AG04449 (cell line): ENCODE data around the gene GUCY2D.

Experiments used
- CTCF ChIA-PET: fragments of 350-600 bp; formaldehyde crosslinking; extraction: SDS; loops from one replicate; lab custom pipeline; 2021; ENCODE audit warnings: antibody characterized with exemption; lab: Yijun Ruan, JAX
- POLR2A ChIA-PET: fragments of 400-600, 350-600 bp; formaldehyde crosslinking; extraction: SDS; loops from one replicate; lab custom pipeline; 2020; ENCODE audit warnings: antibody characterized with exemption, inconsistent platforms; lab: Yijun Ruan, JAX
- DNase-seq: peaks from one replicate; pipeline ENCODE4 v3.0.0-alpha.2; 2010; ENCODE audit warnings: low read depth, low spot score
- H3K4me3 ChIP-seq: 2 replicates; pipeline ENCODE4 v1.5.1; 2011; ENCODE audit warnings: low read depth, mild to moderate bottlenecking, control low read depth, low read length
- TF ChIP-seq, protein P1 (sequence below): IDR thresholded peaks from one replicate; pipeline ENCODE4 v1.5.1; 2011; ENCODE audit warnings: mild to moderate bottlenecking, moderate library complexity, low read length, control low read depth, inconsistent platforms; ENCODE audit not compliant: insufficient read depth; ENCODE audit errors: missing control alignments

Gene GUCY2D

DNA sequence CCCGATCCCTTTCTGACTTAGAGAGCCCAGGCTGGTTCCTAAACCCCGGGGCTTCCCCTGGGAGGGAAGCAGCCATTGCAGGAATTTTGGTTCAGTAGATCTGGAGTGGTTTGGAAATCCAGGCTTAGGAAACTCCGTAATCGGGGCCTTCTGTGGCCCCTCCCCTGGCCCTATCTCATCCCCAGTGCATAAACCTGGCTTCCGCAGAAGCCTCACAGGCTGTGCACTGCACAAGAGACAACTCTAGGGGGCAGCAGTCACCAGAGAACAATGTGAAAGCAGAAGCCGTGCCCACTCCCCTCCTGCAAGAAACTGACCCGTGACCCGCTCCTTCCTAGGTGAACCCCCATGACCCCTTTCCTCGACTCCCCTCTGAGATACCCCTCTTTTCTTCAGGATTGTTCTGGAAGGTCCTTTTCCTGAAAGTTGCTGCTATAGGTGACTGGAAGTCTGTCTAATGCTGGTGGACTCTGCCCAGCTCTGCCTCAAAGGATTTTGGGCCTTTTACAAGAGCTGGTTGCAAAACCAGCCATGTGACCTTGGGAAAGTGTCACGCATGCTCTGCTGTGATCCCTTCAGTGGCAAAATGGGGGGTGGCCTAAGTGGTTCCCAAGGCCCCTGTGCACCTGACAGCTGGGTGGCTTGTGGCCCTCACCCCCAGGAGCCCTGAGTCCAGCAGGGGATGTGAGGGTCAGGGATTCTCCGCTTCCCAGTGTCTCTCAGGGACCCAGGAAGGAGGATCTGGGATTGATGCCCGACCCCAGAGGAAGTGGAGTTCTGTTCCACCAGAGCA, 14.4 kb downstream of the GUCY2D start:
- TF ChIP-seq, protein P1, sequence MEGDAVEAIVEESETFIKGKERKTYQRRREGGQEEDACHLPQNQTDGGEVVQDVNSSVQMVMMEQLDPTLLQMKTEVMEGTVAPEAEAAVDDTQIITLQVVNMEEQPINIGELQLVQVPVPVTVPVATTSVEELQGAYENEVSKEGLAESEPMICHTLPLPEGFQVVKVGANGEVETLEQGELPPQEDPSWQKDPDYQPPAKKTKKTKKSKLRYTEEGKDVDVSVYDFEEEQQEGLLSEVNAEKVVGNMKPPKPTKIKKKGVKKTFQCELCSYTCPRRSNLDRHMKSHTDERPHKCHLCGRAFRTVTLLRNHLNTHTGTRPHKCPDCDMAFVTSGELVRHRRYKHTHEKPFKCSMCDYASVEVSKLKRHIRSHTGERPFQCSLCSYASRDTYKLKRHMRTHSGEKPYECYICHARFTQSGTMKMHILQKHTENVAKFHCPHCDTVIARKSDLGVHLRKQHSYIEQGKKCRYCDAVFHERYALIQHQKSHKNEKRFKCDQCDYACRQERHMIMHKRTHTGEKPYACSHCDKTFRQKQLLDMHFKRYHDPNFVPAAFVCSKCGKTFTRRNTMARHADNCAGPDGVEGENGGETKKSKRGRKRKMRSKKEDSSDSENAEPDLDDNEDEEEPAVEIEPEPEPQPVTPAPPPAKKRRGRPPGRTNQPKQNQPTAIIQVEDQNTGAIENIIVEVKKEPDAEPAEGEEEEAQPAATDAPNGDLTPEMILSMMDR: peak; percentile 44
- POLR2A ChIA-PET: no interaction called here
- H3K4me3 ChIP-seq: no peak overlapping the region
- DNase-seq: no peak
- CTCF ChIA-PET: interaction anchor here (0.7 to 5.1 kb wide), 11 partner anchors 8 to 104 kb away, joined by 3 to 33 read pairs (median 4); no protein-coding TSS in a partner anchor

DNA sequence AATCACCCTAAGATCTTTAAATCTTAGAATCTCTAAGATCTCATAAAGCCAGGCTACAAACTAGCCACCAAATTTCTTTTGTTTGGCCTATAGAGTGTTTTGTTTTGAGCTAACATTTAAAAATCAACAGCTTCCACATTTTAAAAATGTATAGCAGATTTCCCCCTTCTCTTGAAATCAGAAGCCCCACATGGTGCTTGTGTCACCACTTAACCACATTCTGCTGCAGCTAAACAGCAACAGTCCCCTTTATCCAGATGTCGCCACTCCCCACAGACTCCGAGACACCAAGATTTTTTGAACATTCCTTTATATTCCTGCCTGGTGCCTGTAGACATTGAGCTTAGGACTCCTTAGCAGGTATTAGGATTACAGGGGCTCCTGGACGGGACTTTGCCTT, 16.0 kb downstream of the GUCY2D start:
- TF ChIP-seq, protein P1: no peak
- no peak overlapping the region for H3K4me3 ChIP-seq
- ChIA-PET CTCF (interaction anchor here (0.8 to 5.1 kb wide), 8 partner anchors 10 to 176 kb away, joined by 3 to 33 read pairs (median 4); no protein-coding TSS in a partner anchor), POLR2A (no interaction called here)
- no peak for DNase-seq

DNA sequence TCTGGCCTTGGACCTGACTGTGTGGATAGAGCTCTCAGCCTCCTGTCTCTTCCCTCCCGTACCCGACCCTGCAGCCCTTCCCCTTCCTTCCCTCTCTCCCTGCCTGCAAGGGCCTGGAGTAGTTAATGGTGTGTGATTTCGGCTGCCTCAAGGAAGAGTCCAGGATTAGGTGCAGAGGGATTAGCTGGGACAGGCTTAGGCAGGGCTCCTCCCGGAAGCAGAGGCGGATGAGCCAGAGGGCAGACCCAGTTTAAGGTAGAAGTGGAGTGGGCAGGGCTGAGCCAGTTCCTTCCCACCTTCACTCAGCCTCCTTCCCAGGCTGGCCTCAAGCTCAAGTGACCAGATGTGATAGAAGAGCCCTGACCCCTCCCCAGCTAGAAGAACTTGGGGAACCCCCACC, 16.8 kb downstream of the GUCY2D start:
- CTCF ChIA-PET: interaction anchor here (0.9 to 5.1 kb wide), 5 partner anchors 10 to 175 kb away, joined by 3 to 33 read pairs (median 4); no protein-coding TSS in a partner anchor
- POLR2A ChIA-PET: no interaction called here
- no peak for DNase-seq
- TF ChIP-seq, protein P1: no peak
- H3K4me3 ChIP-seq: no peak overlapping the region

DNA sequence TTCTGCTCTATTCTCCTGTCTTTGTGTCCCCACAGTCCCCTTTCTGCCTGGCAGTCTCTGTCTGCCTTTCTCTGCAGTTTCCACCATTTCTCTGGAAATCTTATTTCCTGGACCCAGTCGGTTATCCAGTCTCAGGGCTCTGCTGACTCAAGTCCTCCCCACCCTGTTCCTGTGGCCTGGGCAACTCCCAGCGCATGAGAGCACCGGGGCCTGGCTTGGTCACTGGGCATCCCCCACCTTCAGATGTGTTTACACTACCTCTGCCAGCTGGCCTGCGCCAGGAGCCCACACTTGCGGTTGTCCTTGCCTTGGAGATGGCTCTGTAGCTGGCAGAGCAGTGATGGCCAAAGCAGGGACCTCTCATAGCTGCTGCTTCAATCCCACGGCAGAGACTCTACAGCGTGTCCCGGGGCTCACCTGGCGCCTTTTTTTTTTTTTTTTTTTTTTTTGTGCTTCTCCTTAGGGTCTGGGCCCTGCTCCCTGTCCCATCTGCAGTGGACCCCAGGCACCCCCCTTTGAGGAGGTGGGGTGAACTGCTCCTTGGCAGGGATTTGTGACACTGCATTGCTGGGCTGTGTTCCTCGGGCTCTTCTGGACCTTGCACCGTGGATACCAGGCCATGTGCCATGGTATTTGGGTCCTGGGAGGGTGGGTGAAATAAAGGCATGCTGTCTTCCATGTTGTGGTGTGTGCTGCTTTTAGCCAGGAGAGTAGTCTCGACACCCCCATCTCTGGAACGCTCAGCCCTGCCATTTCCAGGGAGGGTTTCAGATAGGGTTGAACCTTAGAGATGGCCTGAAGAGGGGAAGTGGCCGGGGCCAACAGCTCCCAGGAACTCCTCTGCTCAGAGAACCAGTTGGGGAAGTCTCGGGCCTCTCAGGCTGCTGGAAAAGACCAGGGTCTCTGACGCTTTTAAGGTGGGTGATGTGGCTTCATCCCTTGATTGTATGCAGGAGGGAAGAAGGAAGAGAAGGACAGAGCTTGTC, 17.5 kb downstream of the GUCY2D start:
- TF ChIP-seq, protein P1: no peak
- no peak overlapping the region for H3K4me3 ChIP-seq
- no peak for DNase-seq
- CTCF ChIA-PET: interaction anchor here (0.8 to 5.1 kb wide), 5 partner anchors 22 to 40 kb away, joined by 3 to 33 read pairs (median 4); no protein-coding TSS in a partner anchor
- POLR2A ChIA-PET: no interaction called here

DNA sequence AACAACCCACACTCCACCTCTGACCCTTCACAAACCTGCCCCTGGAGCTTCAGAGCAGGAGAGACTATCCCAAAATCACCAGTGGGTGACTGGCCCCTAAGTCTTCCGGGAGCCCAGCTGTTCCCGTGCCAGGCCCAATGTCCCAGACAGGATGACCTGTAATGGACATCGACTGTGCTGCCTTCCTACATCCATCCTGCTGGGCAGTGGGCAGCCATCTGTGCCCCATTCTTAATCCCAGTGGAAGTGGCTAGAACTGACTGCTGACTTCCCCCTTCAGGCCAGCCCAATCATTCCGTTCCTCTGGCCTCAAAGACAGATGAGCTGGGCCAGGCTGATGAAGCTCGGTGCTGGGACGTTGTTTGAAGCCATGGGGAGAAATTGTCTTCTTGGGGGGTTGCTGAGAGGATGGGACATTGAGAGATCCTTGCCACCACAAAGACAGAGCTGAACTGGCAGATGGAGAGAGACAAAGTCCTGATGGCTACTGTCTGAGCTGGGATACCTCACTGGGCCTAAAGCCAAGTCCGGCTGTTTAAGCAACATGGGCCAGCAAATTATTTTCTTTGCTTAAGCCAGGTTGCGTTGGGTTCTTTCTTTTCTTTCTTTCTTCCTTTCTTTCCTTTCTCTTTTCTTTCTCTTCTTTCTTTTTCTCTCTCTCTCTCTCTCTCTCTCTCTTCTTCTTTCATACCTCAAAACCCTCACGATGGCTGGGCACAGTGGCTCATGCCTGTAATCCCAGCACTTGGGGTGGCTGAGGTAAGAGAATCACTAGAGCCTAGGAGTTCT, 18.6 kb downstream of the GUCY2D start:
- no peak overlapping the region for H3K4me3 ChIP-seq
- CTCF ChIA-PET: interaction anchor here (0.8 to 2.1 kb wide), 4 partner anchors 21 to 36 kb away, joined by 3 to 11 read pairs (median 4); no protein-coding TSS in a partner anchor
- POLR2A ChIA-PET: no interaction called here
- TF ChIP-seq, protein P1: no peak
- DNase-seq: no peak
